C4-2B (cell line): Measurements from ENCODE around the gene GTF3C2.

ENCODE experiments used
- H3K27ac ChIP-seq: fragments of 450-650 bp; 2 replicates; pipeline ENCODE4 v1.5.1; 2017
- ZFX ChIP-seq: fragments of 450-650 bp; IDR thresholded peaks from 2 replicates; pipeline ENCODE4 v1.6.1; 2017
- TF ChIP-seq, protein P1 (sequence below): fragments of 450-650 bp; conservative IDR thresholded peaks from 2 replicates; pipeline ENCODE4 v1.5.1; 2017; ENCODE audit warnings: mild to moderate bottlenecking

Gene GTF3C2

GRCh38 chr2:27377618-27378095 lies 21.1 kb upstream of the GTF3C2 start:
- peak overlapping the region; percentile 10; the same call in 1 of the 2 replicates for H3K27ac ChIP-seq
- no peak for TF ChIP-seq ZFX
- TF ChIP-seq, protein P1, sequence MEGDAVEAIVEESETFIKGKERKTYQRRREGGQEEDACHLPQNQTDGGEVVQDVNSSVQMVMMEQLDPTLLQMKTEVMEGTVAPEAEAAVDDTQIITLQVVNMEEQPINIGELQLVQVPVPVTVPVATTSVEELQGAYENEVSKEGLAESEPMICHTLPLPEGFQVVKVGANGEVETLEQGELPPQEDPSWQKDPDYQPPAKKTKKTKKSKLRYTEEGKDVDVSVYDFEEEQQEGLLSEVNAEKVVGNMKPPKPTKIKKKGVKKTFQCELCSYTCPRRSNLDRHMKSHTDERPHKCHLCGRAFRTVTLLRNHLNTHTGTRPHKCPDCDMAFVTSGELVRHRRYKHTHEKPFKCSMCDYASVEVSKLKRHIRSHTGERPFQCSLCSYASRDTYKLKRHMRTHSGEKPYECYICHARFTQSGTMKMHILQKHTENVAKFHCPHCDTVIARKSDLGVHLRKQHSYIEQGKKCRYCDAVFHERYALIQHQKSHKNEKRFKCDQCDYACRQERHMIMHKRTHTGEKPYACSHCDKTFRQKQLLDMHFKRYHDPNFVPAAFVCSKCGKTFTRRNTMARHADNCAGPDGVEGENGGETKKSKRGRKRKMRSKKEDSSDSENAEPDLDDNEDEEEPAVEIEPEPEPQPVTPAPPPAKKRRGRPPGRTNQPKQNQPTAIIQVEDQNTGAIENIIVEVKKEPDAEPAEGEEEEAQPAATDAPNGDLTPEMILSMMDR: no peak

DNA sequence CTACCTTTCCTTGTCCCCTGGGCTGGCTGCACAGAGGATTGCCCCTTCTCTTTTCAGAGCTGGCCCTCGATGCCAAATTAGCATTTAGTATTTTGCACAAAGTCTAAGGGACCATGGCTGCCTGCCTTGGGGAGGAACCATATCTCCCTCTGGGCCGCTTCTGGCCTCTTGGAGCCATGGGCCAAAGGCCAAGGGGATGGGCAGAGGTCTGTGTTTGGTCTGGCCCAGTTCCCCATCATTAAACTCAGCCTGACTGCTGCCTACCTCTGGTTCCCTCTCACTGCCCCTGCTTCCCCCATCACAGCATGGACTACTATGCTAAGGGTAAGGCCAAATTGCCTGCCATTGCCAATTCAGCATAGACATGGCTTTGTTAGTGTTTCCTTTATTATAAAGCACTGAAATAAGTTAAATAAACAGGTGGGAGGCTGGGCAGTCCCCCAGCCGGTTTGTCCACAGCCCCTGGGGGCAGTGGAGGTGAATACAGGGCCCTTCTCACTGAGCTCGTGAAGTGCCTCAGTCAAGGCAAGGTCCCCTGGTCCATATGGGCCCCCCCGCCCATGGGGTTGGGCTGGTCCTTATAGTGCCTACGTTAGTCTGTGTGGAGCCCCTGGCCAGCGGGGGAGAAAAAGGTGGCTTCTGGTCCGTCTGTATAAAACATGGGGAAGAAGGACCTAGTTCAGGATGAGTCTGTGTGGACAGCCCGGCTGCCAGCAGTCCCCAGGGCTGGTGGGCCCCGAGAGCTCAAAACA lies 20.5 kb upstream of the GTF3C2 start:
- TF ChIP-seq, protein P1: no peak
- no peak for TF ChIP-seq ZFX
- H3K27ac ChIP-seq: peak overlapping the region; percentile 10; the same call in 1 of the 2 replicates

DNA sequence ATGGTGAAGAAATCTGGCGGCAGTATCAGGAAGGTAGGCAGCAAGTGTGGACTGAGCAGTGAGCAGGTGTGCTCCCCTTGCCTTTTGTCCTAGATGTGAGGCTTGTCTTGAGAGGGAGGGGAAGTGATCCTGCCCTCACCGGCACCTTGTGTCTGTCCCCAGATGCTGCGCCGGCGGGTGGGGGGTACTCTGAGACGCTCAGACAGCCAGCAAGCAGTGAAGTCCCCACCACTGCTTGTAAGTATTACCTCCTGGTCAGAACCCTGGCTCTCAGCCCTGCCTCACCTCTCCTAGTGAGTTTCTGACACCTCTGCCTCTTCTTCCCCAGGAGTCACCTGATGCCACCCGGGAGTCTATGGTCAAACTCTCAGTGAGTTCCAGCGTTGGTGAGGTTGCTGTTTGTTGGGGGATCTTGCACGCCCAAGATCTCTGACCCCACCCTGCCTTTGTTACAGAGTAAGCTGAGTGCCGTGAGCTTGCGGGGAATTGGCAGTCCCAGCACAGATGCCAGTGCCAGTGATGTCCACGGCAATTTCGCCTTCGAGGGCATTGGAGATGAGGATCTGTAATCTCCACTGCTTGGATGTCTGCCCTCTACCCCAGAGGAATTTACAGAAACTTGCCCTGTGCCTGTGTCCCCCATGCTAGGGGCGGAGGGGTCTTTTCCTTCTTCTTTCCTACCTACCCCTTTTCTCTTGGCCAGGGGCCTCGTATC lies 19.7 kb upstream of the GTF3C2 start:
- no peak for TF ChIP-seq ZFX
- TF ChIP-seq, protein P1: no peak
- H3K27ac ChIP-seq: peak overlapping the region; percentile 10; the same call in 1 of the 2 replicates

DNA sequence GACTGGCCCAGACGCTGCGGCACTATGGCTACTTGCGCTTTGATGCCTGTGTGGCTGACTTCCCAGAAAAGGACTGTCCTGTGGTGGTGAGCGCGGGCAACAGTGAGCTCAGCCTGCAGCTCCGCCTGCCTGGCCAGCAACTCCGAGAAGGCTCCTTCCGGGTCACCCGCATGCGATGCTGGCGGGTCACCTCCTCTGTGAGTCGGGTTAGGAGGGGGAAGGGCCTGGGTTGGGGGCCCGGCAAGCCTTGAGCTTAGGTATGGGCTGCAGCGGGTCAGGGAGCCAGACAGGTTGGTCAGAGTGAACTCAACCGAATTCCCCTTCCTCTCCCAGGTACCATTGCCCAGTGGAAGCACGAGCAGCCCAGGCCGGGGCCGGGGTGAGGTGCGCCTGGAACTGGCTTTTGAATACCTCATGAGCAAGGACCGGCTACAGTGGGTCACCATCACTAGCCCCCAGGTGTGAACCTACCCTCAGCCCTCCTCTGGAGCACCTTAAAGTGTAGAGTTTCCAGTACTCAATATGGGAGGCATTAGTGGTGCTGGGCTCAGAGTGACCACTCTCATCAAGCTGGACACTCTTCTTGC lies 19.0 kb upstream of the GTF3C2 start:
- H3K27ac ChIP-seq: no peak overlapping the region
- TF ChIP-seq, protein P1: no peak
- no peak for TF ChIP-seq ZFX

DNA sequence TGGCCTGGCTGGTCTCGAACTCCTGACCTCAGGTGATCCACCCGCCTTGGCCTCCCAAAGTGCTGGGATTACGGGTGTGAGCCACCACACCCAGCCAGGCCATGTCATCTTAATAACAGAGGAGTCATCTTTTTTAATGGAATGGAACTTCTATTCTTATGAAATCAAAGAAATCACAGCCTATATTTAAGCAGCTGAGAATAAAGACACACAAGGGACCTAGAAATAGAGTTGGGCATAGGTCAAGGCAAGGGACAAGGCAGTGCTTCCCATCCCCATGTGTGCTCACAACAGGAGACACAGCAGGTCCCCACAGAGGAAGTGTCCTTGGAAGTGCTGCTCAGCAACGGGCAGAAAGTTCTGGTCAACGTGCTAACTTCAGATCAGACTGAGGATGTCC lies 17.0 kb upstream of the GTF3C2 start:
- no peak overlapping the region for H3K27ac ChIP-seq
- TF ChIP-seq, protein P1: no peak
- no peak for TF ChIP-seq ZFX

DNA sequence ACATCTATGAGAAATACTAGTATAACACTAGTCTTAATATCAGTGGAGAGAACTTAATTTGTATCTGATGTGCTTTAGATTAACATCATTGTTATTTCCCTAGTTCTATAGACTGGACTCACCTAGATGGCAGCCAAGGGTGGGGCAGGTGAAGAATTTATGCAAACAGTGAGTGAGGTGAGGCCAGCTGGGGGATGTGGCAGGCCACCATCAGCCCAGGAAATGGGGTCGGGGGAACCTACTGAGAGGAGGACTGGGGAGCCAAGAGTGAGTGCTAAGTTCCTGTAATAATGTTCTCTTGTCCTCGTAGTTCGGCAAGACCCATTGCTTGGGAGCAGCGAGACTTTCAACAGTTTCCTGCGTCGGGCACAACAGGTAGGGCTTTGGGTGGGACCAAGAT lies 16.4 kb upstream of the GTF3C2 start:
- TF ChIP-seq ZFX: no peak

GRCh38 chr2:27370816-27371620 lies 14.5 kb upstream of the GTF3C2 start:
- TF ChIP-seq, protein P1: no peak
- peak; percentile 98 for TF ChIP-seq ZFX
- H3K27ac ChIP-seq: peak overlapping the region; percentile 95

More for the DNA sequence above, 16.4 kb upstream of the GTF3C2 start:
- no peak overlapping the region for H3K27ac ChIP-seq
